Measurements from ENCODE around the gene FANCB. TPM values are rescaled to one million over a fixed set of nuclear protein-coding genes. Genes with fewer than 3 reads are reported as not detected.

Gene FANCB
- total and polyA plus RNA-seq, 9 of the 15 experiments (the other 6 are each of a cell fraction or from before 2014, with no cell fraction given), result 6.5 to 21.3 (median 14.6) TPM

DNA sequence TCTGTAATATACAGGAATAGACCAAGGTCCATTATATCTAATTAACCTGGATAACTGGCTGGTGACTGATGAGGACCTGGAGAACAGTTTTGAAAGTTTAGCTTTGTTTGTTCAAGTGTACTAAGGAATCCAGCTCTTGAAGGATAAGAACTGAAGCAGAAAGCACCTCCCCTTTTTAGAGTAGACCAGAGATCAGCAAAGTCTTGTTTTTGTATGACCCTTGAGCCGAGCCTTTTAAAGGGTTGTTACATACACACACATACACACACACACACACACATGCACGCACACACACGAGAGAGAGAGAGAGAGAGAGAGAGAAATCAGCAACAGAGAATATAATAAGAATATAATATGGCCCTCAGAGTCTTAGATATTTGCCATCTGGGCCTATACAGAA, 13.4 kb upstream of the FANCB start:
- in situ Hi-C loops (cut with MboI) (no loop called here), intact Hi-C loops (cut with micrococcal nuclease) (no loop called here)
- no peak overlapping the region for H2AFZ ChIP-seq (ENCODE audit: low read depth, low read length)
- DNase-seq (ENCODE audit: extremely low read depth in 1 of 4, low spot score in 3 of 4) (no peak), FAIRE-seq (no peak), ATAC-seq (no peak)
- H3K79me2 ChIP-seq (ENCODE audit: control insufficient read depth, insufficient read depth, low read length), result 0 out of 3 replicates have a peak, but pooled peaks cover 2% of the 10 kb centered on the region
- no peaks in the 10 kb centered on the region for H3K9me3 ChIP-seq (replicated peaks; ENCODE audit: control insufficient read depth, insufficient read depth, low read depth, low read length)
- ChIA-PET POLR2A (no interaction called here), CTCF (ENCODE audit: low intra/inter-chr PET ratio) (no interaction called here)
- H3K9ac ChIP-seq (ENCODE audit: insufficient read depth in 1 of 2, low read depth in 2 of 2, low read length in 2 of 2), result no peak overlapping the region
- no peak overlapping the region for H3K27ac ChIP-seq (ENCODE audit: extremely low read depth, low read depth, low read length)
- TF ChIP-seq NR1H2 (CRISPR knock-in tag; IDR thresholded peaks at IDR 0.05), result no peak
- no peak for TF ChIP-seq SIX5 (IDR thresholded peaks at IDR 0.05; ENCODE audit: borderline replicate concordance in 1 of 2, insufficient read depth in 1 of 2, low read depth in 1 of 2, low read length in 2 of 2)
- TF ChIP-seq, protein P1, sequence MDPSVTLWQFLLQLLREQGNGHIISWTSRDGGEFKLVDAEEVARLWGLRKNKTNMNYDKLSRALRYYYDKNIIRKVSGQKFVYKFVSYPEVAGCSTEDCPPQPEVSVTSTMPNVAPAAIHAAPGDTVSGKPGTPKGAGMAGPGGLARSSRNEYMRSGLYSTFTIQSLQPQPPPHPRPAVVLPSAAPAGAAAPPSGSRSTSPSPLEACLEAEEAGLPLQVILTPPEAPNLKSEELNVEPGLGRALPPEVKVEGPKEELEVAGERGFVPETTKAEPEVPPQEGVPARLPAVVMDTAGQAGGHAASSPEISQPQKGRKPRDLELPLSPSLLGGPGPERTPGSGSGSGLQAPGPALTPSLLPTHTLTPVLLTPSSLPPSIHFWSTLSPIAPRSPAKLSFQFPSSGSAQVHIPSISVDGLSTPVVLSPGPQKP (CRISPR knock-in tag; IDR thresholded peaks at IDR 0.05), result no peak
- no peak for TF ChIP-seq FOXA1 (IDR thresholded peaks at IDR 0.05; ENCODE audit: borderline replicate concordance)
- no peak for TF ChIP-seq BHLHE40 (IDR thresholded peaks at IDR 0.05; ENCODE audit: low read length)
- no peak for TF ChIP-seq ZNF274 (IDR thresholded peaks at IDR 0.05; ENCODE audit: borderline replicate concordance, low read depth, low read length)
- no peak for TF ChIP-seq ZNF311 (CRISPR knock-in tag; IDR thresholded peaks at IDR 0.05)
- no peak for TF ChIP-seq HNRNPK (IDR thresholded peaks at IDR 0.05; ENCODE audit: low read depth, low read length, poor library complexity, severe bottlenecking)
- no peak for TF ChIP-seq DNMT1 (IDR thresholded peaks at IDR 0.05)
- no peak for TF ChIP-seq TBP (optimal IDR thresholded peaks at IDR 0.05; ENCODE audit: low read depth, low read length)
- no peak for TF ChIP-seq HDAC8 (tag; IDR thresholded peaks at IDR 0.05)
- no peak for TF ChIP-seq ZNF583 (CRISPR knock-in tag; IDR thresholded peaks at IDR 0.05)
- TF ChIP-seq, protein P2, sequence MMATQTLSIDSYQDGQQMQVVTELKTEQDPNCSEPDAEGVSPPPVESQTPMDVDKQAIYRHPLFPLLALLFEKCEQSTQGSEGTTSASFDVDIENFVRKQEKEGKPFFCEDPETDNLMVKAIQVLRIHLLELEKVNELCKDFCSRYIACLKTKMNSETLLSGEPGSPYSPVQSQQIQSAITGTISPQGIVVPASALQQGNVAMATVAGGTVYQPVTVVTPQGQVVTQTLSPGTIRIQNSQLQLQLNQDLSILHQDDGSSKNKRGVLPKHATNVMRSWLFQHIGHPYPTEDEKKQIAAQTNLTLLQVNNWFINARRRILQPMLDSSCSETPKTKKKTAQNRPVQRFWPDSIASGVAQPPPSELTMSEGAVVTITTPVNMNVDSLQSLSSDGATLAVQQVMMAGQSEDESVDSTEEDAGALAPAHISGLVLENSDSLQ (IDR thresholded peaks at IDR 0.05), result no peak
- no peaks in the 10 kb centered on the region for H3K27me3 ChIP-seq (ENCODE audit: control insufficient read depth in 2 of 2, insufficient read depth in 2 of 2, low read length in 2 of 2)
- no peak overlapping the region for H3K4me3 ChIP-seq
- no peaks in the 10 kb centered on the region for H3K9me1 ChIP-seq (ENCODE audit: control insufficient read depth, insufficient read depth, low read length)
- H3K36me3 ChIP-seq (ENCODE audit: control insufficient read depth, insufficient read depth, low read length), result 0 out of 3 replicates have a peak, but pooled peaks cover 3% of the 10 kb centered on the region
- BruUV-seq (replicated peaks), result no TSS peak
- no peaks in the 10 kb centered on the region for H3K4me1 ChIP-seq (replicated peaks in 1 of 2; ENCODE audit: control insufficient read depth in 2 of 2, insufficient read depth in 2 of 2, low read length in 2 of 2)
- no peaks in the 10 kb centered on the region for H4K20me1 ChIP-seq (replicated peaks; ENCODE audit: control insufficient read depth, insufficient read depth, low read length)
- WGBS (ENCODE audit: insufficient coverage, low coverage, missing lambda C conversion rate), result no CpG with 5 or more reads among the region's 3 CpGs
- no peak overlapping the region for H3K4me2 ChIP-seq (ENCODE audit: insufficient read depth, low read length)

Data from K562 (cell line).